Vagina (tissue), 2 donors: ENCODE measurements around the gene SERPINA3.

Experiments
- POLR2AphosphoS5 ChIP-seq, 2 donors: sonication (generic); formaldehyde crosslinking; IDR thresholded peaks; one replicate each; pipeline ENCODE4 v1.9.0; 2017; ENCODE audit warnings: antibody characterized with exemption in 2 of 2, mild to moderate bottlenecking in 2 of 2, low read depth in 1 of 2; ENCODE audit not compliant: insufficient read depth in 1 of 2
- TF ChIP-seq, protein P1 (sequence below), 3 experiments: fragments of 450-650 bp in 2 of 3; fragments of 200-600 bp in 1 of 3; sonication (generic) in 1 of 3; IDR thresholded peaks; one replicate each; pipeline ENCODE4 v1.5.1; 2017 to 2019; ENCODE audit warnings: antibody characterized with exemption in 3 of 3, mild to moderate bottlenecking in 2 of 3, moderate library complexity in 2 of 3

DNA sequence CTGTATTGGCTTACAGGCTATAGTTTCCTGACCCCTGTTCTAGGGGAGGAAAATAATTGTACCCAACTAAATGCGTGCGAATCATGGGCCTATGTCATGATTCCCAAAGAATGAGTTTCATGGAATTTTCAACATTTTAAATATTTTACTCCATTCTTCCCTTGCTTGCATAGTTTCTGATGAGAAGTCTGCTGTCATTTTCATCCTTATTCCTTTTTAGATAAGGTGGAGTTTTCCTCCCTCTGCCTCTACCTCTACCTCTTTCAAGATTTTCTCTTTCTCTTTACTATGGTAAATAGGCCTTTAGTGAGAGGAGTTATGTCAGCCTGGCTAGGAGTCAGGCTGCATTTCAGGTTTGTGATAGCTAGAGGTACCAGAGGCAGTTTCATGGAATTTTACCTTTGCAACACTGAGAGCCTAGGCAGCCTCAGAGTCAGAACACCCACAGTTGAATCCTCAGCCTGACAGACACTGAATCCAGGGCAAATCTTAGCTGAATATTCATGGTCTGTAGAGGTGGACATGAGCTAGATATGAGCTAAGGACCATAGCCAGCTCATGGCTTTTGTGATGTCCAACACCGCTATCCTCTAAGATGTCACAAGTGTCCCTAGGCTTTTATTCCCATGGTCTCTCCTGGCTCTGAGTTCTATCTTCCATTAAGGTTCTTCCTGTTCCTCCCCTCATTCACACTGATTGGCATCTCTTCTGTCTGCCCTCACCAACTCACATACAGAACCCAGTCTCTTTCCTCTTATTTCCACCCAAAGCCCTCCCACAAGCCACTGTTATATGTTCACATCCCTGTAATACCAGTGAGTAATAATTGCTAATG, 6.0 kb downstream of the SERPINA3 start:
- TF ChIP-seq, protein P1, sequence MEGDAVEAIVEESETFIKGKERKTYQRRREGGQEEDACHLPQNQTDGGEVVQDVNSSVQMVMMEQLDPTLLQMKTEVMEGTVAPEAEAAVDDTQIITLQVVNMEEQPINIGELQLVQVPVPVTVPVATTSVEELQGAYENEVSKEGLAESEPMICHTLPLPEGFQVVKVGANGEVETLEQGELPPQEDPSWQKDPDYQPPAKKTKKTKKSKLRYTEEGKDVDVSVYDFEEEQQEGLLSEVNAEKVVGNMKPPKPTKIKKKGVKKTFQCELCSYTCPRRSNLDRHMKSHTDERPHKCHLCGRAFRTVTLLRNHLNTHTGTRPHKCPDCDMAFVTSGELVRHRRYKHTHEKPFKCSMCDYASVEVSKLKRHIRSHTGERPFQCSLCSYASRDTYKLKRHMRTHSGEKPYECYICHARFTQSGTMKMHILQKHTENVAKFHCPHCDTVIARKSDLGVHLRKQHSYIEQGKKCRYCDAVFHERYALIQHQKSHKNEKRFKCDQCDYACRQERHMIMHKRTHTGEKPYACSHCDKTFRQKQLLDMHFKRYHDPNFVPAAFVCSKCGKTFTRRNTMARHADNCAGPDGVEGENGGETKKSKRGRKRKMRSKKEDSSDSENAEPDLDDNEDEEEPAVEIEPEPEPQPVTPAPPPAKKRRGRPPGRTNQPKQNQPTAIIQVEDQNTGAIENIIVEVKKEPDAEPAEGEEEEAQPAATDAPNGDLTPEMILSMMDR (IDR thresholded peaks at IDR 0.05), result no peak
- no peak for TF ChIP-seq POLR2AphosphoS5 (IDR thresholded peaks at IDR 0.05; ENCODE audit: insufficient read depth in 1 of 2, low read depth in 1 of 2)
